Thyroid gland (tissue), 4 donors: ENCODE measurements around the gene LIMS1.
"Not testable (repeated sequence)": the region's sequence is repeated elsewhere in the genome, so short reads cannot be mapped to it uniquely, and the experiment has no call there.

Experiments
- POLR2A ChIP-seq, 2 donors: fragments of 450-650 bp; IDR thresholded peaks; one replicate each; pipeline ENCODE4 v1.6.1; 2017; ENCODE audit warnings: antibody characterized with exemption in 2 of 2, mild to moderate bottlenecking in 2 of 2, moderate library complexity in 1 of 2
- TF ChIP-seq, protein P1 (sequence below), 6 experiments: fragments of 200-600 bp in 3 of 6; fragments of 450-650 bp in 3 of 6; sonication (generic) in 3 of 6; IDR thresholded peaks; one replicate each; pipeline ENCODE4 v1.5.1; 2016 to 2019; ENCODE audit warnings: antibody characterized with exemption in 6 of 6, mild to moderate bottlenecking in 2 of 6, inconsistent platforms in 1 of 6, moderate library complexity in 1 of 6

DNA sequence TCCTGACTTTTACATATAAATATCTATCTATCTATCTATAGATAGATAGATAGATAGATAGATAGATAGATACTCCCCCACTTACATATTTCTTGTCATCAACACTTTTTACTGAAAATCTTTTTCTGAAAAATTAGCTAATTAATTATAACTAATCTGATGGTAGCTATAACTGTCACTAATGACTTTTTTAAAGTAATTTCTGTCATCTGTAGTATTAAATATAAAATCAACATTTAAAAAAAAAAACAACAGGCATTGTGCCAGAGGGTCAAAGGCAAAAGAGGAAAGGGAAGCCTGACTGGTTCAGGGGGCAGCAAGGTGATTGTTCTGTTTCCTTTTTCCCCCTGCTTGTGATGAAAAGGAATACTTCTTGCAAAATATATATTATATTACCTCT, 122.0 kb downstream of the LIMS1 start:
- TF ChIP-seq, protein P1, sequence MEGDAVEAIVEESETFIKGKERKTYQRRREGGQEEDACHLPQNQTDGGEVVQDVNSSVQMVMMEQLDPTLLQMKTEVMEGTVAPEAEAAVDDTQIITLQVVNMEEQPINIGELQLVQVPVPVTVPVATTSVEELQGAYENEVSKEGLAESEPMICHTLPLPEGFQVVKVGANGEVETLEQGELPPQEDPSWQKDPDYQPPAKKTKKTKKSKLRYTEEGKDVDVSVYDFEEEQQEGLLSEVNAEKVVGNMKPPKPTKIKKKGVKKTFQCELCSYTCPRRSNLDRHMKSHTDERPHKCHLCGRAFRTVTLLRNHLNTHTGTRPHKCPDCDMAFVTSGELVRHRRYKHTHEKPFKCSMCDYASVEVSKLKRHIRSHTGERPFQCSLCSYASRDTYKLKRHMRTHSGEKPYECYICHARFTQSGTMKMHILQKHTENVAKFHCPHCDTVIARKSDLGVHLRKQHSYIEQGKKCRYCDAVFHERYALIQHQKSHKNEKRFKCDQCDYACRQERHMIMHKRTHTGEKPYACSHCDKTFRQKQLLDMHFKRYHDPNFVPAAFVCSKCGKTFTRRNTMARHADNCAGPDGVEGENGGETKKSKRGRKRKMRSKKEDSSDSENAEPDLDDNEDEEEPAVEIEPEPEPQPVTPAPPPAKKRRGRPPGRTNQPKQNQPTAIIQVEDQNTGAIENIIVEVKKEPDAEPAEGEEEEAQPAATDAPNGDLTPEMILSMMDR (IDR thresholded peaks at IDR 0.05), result not testable (repeated sequence)
- TF ChIP-seq POLR2A (IDR thresholded peaks at IDR 0.05), result not testable (repeated sequence)
